GM12875 (cell line): Measurements from ENCODE around the gene SC5D.

ENCODE experiments used
- H3K4me3 ChIP-seq: one replicate; pipeline ENCODE4 v1.5.1; 2011; ENCODE audit warnings: low read depth, low read length, control low read depth
- CTCF ChIP-seq: IDR thresholded peaks from 2 replicates; pipeline ENCODE4 v1.5.1; 2011; ENCODE audit warnings: low read depth, mild to moderate bottlenecking, control low read depth, inconsistent platforms, low read length, moderate library complexity, borderline replicate concordance; ENCODE audit not compliant: insufficient read depth

The SC5D gene

GRCh38 chr11:121328176-121328966, 35.8 kb downstream of the SC5D start:
- no peak overlapping the region for H3K4me3 ChIP-seq
- TF ChIP-seq CTCF: no peak

- H3K4me3 ChIP-seq: no peak overlapping the region
- no peak for TF ChIP-seq CTCF
Measured at GRCh38 chr11:121328967-121329679, 36.6 kb downstream of the SC5D start.

GRCh38 chr11:121329781-121330395, 37.3 kb downstream of the SC5D start:
- TF ChIP-seq CTCF: no peak

GRCh38 chr11:121330614-121331435, 38.3 kb downstream of the SC5D start:
- H3K4me3 ChIP-seq: no peak overlapping the region
- TF ChIP-seq CTCF: no peak

More at GRCh38 chr11:121329781-121330395, 37.3 kb downstream of the SC5D start:
- H3K4me3 ChIP-seq: no peak overlapping the region

- TF ChIP-seq CTCF: no peak
- no peak overlapping the region for H3K4me3 ChIP-seq
Measured at GRCh38 chr11:121334973-121335710, 42.6 kb downstream of the SC5D start.

- TF ChIP-seq CTCF: no peak
- H3K4me3 ChIP-seq: no peak overlapping the region
Measured at GRCh38 chr11:121336279-121336937, 43.8 kb downstream of the SC5D start.
